HepG2 (cell line): ENCODE measurements around the gene SPOP. TPM values are rescaled to one million over a fixed set of nuclear protein-coding genes. Genes with fewer than 3 reads are reported as not detected.

Experiments used
- ASH2L ChIP-seq: fragments of 300-600, 200-600 bp; sonication (generic); IDR thresholded peaks from 2 replicates; pipeline ENCODE4 v1.7.0; 2017; ENCODE audit warnings: low read depth, mild to moderate bottlenecking, moderate library complexity, mixed read lengths, low read length; ENCODE audit not compliant: insufficient read length
- ATF4 ChIP-seq, 2 experiments: fragments of 450-650 bp in 1 of 2; sonication (generic) in 1 of 2; formaldehyde crosslinking; IDR thresholded peaks; 2 replicates each; pipeline versions ENCODE4 v1.5.0 to v1.8.0; 2020 to 2022; ENCODE audit warnings: mild to moderate bottlenecking in 1 of 2, missing genetic modification reagents in 1 of 2
- E2F1 ChIP-seq: sonication (generic); formaldehyde crosslinking; IDR thresholded peaks from 2 replicates; pipeline ENCODE4 v1.5.0; 2020; ENCODE audit warnings: missing genetic modification reagents
- HHEX ChIP-seq: IDR thresholded peaks from 2 replicates; pipeline ENCODE4 v1.6.1; 2016; ENCODE audit warnings: control low read depth
- HMG20A ChIP-seq: IDR thresholded peaks from 2 replicates; pipeline ENCODE4 v1.6.1; 2016; ENCODE audit warnings: borderline replicate concordance
- IKZF5 ChIP-seq: IDR thresholded peaks from 2 replicates; pipeline ENCODE4 v1.6.1; 2018; ENCODE audit warnings: missing genetic modification reagents, mild to moderate bottlenecking, missing compliant biosample characterization
- JUNB ChIP-seq: sonication (generic); formaldehyde crosslinking; IDR thresholded peaks from 2 replicates; pipeline ENCODE4 v1.8.0; 2022; ENCODE audit warnings: missing genetic modification reagents, mild to moderate bottlenecking, borderline replicate concordance
- PHF20 ChIP-seq: sonication (generic); formaldehyde crosslinking; IDR thresholded peaks from 2 replicates; pipeline ENCODE4 v1.5.0; 2020; ENCODE audit warnings: mild to moderate bottlenecking, missing genetic modification reagents
- PHF5A ChIP-seq: IDR thresholded peaks from one replicate; pipeline ENCODE4 v1.6.1; 2018; ENCODE audit warnings: low read depth, missing genetic modification reagents; ENCODE audit not compliant: unreplicated experiment
- PRDM15 ChIP-seq: sonication (generic); formaldehyde crosslinking; IDR thresholded peaks from 2 replicates; pipeline ENCODE4 v1.4.0; 2020; ENCODE audit warnings: missing genetic modification reagents
- RBFOX2 ChIP-seq: fragments of 200-400 bp; formaldehyde crosslinking; IDR thresholded peaks from 2 replicates; pipeline ENCODE4 v1.6.1; 2017; ENCODE audit warnings: low read depth, mild to moderate bottlenecking, low read length
- SATB2 ChIP-seq: sonication (generic); formaldehyde crosslinking; IDR thresholded peaks from 2 replicates; pipeline ENCODE4 v1.5.0; 2020; ENCODE audit warnings: missing genetic modification reagents
- SMAD9 ChIP-seq: sonication (generic); formaldehyde crosslinking; IDR thresholded peaks from 2 replicates; pipeline ENCODE4 v1.5.1; 2020; ENCODE audit warnings: mild to moderate bottlenecking, missing genetic modification reagents
- SOX6 ChIP-seq, 2 experiments: fragments of 450-650 bp in 1 of 2; sonication (generic) in 1 of 2; formaldehyde crosslinking in 1 of 2; IDR thresholded peaks; 2 replicates each; pipeline versions ENCODE4 v1.4.0 to v1.6.1; 2017 to 2020; ENCODE audit warnings: antibody characterized with exemption in 1 of 2, mild to moderate bottlenecking in 1 of 2, missing genetic modification reagents in 1 of 2
- SRSF9 ChIP-seq: fragments of 200-400 bp; formaldehyde crosslinking; IDR thresholded peaks from 2 replicates; pipeline ENCODE4 v1.6.1; 2018; ENCODE audit warnings: borderline replicate concordance, mild to moderate bottlenecking, low read depth, low read length; ENCODE audit not compliant: insufficient read depth, poor library complexity, severe bottlenecking
- TEAD3 ChIP-seq: optimal IDR thresholded peaks from 2 replicates; pipeline ENCODE3; 2016; ENCODE audit warnings: borderline replicate concordance
- TOPORS ChIP-seq: sonication (generic); formaldehyde crosslinking; IDR thresholded peaks from 2 replicates; pipeline ENCODE4 v1.8.0; 2023; ENCODE audit warnings: mild to moderate bottlenecking, missing genetic modification reagents
- ZMYM2 ChIP-seq: sonication (generic); formaldehyde crosslinking; IDR thresholded peaks from 2 replicates; pipeline ENCODE4 v1.8.0; 2022; ENCODE audit warnings: mild to moderate bottlenecking, missing genetic modification reagents
- ZNF337 ChIP-seq: sonication (generic); formaldehyde crosslinking; IDR thresholded peaks from 2 replicates; pipeline ENCODE4 v1.5.1; 2020; ENCODE audit warnings: missing genetic modification reagents, low read depth, mild to moderate bottlenecking, borderline replicate concordance
- ZNF350 ChIP-seq: sonication (generic); formaldehyde crosslinking; IDR thresholded peaks from 2 replicates; pipeline ENCODE4 v1.4.0; 2020; ENCODE audit warnings: mild to moderate bottlenecking, low read depth, missing genetic modification reagents, borderline replicate concordance
- ZNF501 ChIP-seq: sonication (generic); formaldehyde crosslinking; IDR thresholded peaks from 2 replicates; pipeline ENCODE4 v1.5.1; 2020; ENCODE audit warnings: mild to moderate bottlenecking, moderate library complexity, missing genetic modification reagents
- ZNF572 ChIP-seq: sonication (generic); formaldehyde crosslinking; IDR thresholded peaks from 2 replicates; pipeline ENCODE4 v1.5.1; 2020; ENCODE audit warnings: mild to moderate bottlenecking, missing genetic modification reagents
- ZNF652 ChIP-seq: IDR thresholded peaks from 2 replicates; pipeline ENCODE4 v1.6.1; 2016; ENCODE audit warnings: low read depth, borderline replicate concordance
- polyA plus RNA-seq, 8 experiments: library from polyadenylated mRNA; depleted of rRNA in 3 of 8; stranded (reverse) in 7 of 8; unstranded in 1 of 8; fragments of >200 nt; fragmentation: Illumina TruSeq in 4 of 8; extraction: Trizol in 4 of 8; gene quantifications; 2 replicates each; pipeline versions ENCODE4 v1.2.1 to v1.2.3, GENCODE V29; 2011 to 2016; ENCODE audit warnings: low read depth in 4 of 8, missing spikeins in 1 of 8, mixed read lengths in 1 of 8; ENCODE audit not compliant: insufficient read depth in 1 of 8
- total RNA-seq, 5 experiments: library from RNA; depleted of rRNA; stranded (reverse); fragments of >200 nt; fragmentation: Illumina TruSeq; extraction: Trizol; gene quantifications; 2 replicates each; pipeline ENCODE4 v1.2.3, GENCODE V29; 2016; ENCODE audit warnings: low read depth in 1 of 5

The SPOP gene
- total and polyA plus RNA-seq, 2 of the 13 experiments (the other 11 are each of a cell fraction or from before 2014, with no cell fraction given) = 52.8 to 60.8 TPM

- TF ChIP-seq E2F1 (CRISPR knock-in tag) = no peak
- no peak for TF ChIP-seq PHF20 (CRISPR knock-in tag)
- TF ChIP-seq TOPORS (CRISPR knock-in tag) = no peak
- TF ChIP-seq ZMYM2 (CRISPR knock-in tag) = peak; percentile 51; the same call in 1 of the 2 replicates
- TF ChIP-seq RBFOX2 = no peak
- TF ChIP-seq HMG20A (CRISPR knock-in tag) = no peak
- peak; percentile 39 for TF ChIP-seq TEAD3 (CRISPR knock-in tag)
- TF ChIP-seq IKZF5 = no peak
- peak; percentile 63 for TF ChIP-seq ZNF501 (CRISPR knock-in tag)
- TF ChIP-seq SATB2 = no peak
- no peak for TF ChIP-seq SMAD9 (CRISPR knock-in tag)
- 0 out of 2 replicates have a peak, but pooled peaks have one; percentile 6 for TF ChIP-seq ZNF652 (CRISPR knock-in tag)
- TF ChIP-seq ZNF337 (CRISPR knock-in tag) = no peak
- TF ChIP-seq PRDM15 (CRISPR knock-in tag) = no peak
- no peak for TF ChIP-seq ZNF572
- TF ChIP-seq ZNF350 (CRISPR knock-in tag) = peak; percentile 36; the same call in 1 of the 2 replicates
- TF ChIP-seq SRSF9 = no peak
- no peak for TF ChIP-seq ATF4 (CRISPR knock-in tag; IDR thresholded peaks at IDR 0.05)
- no peak for TF ChIP-seq HHEX
- no peak for TF ChIP-seq JUNB (CRISPR knock-in tag)
- TF ChIP-seq SOX6 (IDR thresholded peaks at IDR 0.05) = no peak
- TF ChIP-seq SOX6 (CRISPR knock-in tag; IDR thresholded peaks at IDR 0.05) = peak; percentile 11; the same call in 1 of the 2 replicates
- TF ChIP-seq PHF5A (CRISPR knock-in tag) = no peak
- TF ChIP-seq ASH2L = peak; percentile 39
Observed at GRCh38 chr17:49694847-49695697, 17.2 kb upstream of the SPOP start (continued).
